GM18507 (cell line): Measurements from ENCODE around the gene MMP28.
A peak's percentile ranks its signal among the peaks of the same experiment; 100 is the strongest.

Experiments
- DNase-seq: peaks from one replicate; pipeline ENCODE4 v3.0.0; 2011; ENCODE audit warnings: low read depth; ENCODE audit not compliant: insufficient read length; ENCODE audit errors: extremely low spot score
- FAIRE-seq: peaks from 2 replicates; lab custom pipeline; 2011; peaks lifted over from hg19 to GRCh38; lab: Jason Lieb, UNC

The MMP28 gene

DNA sequence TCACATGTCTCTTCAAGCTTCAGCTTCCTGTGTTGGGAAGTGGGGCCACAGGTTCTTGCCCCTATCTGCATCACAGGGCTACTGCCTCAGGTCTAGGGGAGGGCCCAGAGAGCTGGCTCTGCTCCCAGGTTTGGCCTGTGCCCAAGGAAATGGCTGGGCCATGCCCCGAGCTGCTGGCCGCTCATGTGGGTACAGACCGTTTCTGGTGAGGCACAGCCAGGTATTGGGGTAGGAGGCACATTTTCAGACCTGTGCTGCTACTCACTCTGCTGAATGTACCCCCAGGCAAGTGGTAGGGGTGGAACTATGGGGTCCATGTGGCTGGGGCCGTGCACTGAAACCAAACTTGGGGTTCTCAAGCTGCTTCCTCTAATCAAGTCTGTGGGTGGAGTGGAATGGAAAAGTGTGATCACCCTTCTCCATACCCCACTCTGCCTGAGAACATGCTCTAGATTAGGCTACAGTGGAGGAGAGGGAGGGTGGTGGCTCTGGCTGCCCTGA lies 47.0 kb downstream of the MMP28 start:
- FAIRE-seq (no peak), DNase-seq (no peak)

DNA sequence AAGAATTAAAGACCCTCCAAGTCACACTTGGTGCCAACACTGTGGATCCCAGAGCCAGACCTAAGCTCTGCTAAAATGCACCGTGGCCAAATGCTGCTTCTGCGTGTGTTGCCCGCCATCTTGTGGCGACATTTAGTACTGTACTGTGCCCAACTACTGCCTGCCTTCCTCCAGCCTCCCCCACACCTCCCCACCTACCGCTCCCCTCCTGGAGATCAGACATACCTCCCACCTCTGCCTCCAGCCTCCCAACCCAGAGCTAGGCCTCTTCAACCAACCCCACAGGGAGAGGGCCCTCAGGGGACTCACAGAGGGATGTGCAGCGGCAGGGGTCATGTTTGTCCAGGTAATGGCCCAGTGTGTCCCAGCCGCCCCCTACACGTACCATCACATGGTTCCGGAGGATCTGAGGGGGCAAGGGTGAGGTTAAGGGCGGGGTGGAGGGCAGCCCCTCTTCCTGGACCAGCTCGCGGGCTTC lies 47.9 kb downstream of the MMP28 start:
- FAIRE-seq, result no peak

DNA sequence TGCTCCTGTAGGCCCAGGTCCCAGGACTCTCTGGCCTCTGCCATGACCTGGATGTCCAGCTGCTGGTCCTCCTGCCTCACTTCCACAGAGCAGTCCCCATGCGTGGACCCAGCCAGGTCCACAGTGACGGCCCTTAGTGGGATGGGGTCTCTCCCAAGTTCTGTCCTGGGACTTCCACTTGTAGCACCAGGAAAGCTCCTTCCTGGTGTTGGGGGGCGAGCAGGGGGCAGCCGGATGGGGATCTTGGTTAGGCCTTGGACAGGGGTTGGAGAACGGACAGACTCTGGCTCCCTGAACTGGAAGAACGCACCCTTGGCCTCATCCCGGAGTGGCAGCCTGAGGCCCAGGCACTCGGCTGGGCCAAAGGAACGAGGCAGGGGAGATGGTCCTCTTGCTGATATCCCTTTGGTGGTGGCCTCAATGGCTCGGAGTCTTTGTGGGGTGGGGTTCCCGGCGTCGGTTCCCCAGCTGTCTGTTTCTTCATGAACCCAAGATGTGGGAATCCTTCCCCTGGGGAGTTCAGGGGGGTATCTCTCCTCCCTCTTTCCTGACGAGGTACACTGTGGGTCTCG lies 49.6 kb downstream of the MMP28 start:
- no peak for DNase-seq

More for the DNA sequence above, 47.9 kb downstream of the MMP28 start:
- peak; percentile 65 for DNase-seq

DNA sequence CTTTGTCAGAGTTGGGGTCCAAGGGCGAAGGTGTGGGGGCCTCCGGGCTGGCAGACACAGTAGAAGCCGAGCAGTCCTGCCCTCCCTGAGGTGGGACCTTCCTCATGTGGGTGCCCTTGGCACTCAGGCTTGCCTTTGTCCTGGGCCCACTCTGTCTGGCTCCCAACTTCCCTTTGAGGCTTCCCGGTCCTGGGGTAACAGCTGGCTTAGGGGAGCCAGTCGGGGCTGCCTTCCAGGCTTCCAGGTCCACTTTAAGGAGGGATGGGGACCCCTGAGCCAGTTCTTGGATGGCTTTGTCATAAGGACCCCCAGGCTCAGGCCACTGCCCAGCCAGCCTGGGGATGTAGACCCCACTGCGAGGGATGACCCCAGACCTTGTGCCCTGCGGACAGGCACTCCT lies 50.2 kb downstream of the MMP28 start:
- FAIRE-seq (no peak), DNase-seq (no peak)

More for the DNA sequence above, 49.6 kb downstream of the MMP28 start:
- FAIRE-seq, result no peak

DNA sequence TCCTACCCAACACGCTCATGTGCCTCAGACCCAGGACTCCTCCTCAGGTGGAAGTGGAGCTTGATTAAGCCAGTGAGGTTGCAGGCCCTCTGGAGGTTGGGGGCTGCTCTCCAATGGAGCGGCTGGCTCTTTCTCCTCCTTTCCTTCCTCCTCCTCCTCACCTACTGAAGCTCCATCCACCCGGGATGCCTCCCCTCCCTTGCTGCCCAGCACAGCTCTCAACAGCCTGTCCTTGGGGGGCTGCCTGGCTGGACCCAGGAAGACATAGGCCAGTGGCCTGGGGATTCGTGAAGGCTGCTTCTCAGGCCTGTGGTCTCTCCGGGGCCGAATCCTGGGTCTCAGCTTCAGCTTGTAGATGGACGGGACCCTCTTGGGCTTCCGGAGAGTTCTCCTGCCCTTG lies 50.6 kb downstream of the MMP28 start:
- FAIRE-seq, result no peak

DNA sequence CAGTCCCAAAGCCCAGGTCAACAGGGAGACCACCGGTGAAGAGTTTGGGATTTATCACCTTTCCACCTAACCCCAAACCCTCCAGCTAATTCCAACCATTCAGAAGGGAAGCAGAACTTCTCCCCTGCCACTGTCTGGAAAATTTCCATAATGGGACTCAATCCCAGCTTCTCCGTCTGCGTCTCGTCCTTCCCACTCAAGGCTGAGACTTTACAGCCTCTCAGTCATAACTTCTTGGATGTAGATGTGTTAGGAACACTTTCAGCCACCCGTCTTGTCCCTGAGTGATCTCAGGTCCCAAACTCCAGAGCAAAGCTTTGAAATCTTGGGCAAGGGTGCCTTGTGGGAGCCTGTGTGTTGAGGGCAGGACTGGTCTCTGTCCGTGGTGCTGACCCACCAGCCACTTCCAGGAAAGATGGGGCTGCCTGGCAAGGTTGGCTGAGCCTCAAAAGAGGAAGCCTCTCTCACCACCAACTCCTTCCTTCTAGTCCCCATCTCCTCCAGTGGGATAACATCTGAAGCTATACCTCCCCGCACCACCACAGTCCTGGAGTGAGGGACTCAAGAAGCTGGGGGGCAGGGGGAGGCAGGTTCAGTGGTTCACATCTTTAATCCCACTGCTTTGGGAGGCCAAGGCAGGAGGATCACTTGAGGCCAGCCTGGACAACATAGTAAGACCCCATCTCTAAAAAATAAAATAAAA lies 51.7 kb downstream of the MMP28 start:
- FAIRE-seq (no peak), DNase-seq (no peak)

More for the DNA sequence above, 50.6 kb downstream of the MMP28 start:
- DNase-seq, result no peak

DNA sequence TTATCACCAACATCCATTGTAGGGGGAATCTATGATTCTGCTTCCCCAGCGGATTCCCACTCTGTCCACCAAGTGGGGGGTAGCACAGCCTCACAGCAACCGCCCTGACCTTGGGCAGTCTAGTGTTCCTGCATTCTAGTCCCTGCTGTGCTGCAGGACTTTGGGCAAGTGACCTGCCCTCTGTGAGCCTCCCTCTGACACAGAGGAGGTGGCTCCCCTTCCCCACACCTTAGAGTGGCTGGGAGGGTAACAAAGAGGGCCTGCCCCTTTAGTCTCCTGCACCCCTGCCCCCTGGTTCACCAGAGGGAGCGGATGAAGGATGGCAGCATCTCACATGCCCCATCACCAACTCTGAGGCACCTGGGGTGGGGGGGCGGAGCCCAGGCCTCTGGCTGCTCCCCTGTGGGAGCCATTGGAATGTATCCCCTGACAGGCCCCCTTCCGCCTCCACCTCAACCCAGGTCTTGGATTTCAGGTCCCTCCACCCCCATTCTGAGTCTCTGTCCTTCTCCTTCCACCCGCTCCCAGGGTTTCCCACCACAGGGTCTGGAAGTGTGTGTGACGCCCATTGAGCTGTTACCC lies 52.5 kb downstream of the MMP28 start:
- FAIRE-seq, result no peak

DNA sequence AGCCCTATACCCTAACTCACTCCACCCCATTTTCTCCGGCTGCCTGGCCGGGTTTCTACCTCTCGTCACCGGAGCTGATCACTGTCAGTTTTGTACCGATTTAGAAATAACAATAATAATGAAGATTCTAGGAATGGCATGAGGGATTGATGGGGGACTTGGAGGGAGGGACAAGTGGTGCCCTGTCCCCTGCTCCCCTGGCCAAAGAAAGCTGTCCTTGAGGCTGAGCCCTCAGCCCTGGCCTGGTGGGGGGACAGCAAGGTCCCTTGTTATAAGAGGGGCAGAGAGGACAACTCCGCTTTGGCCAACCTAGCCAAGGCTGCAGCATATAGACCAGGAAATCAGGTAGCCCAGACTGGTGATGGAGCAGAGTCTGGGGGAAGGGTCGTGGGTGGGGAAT lies 52.9 kb downstream of the MMP28 start:
- DNase-seq (no peak), FAIRE-seq (no peak)

More for the DNA sequence above, 52.5 kb downstream of the MMP28 start:
- no peak for DNase-seq

DNA sequence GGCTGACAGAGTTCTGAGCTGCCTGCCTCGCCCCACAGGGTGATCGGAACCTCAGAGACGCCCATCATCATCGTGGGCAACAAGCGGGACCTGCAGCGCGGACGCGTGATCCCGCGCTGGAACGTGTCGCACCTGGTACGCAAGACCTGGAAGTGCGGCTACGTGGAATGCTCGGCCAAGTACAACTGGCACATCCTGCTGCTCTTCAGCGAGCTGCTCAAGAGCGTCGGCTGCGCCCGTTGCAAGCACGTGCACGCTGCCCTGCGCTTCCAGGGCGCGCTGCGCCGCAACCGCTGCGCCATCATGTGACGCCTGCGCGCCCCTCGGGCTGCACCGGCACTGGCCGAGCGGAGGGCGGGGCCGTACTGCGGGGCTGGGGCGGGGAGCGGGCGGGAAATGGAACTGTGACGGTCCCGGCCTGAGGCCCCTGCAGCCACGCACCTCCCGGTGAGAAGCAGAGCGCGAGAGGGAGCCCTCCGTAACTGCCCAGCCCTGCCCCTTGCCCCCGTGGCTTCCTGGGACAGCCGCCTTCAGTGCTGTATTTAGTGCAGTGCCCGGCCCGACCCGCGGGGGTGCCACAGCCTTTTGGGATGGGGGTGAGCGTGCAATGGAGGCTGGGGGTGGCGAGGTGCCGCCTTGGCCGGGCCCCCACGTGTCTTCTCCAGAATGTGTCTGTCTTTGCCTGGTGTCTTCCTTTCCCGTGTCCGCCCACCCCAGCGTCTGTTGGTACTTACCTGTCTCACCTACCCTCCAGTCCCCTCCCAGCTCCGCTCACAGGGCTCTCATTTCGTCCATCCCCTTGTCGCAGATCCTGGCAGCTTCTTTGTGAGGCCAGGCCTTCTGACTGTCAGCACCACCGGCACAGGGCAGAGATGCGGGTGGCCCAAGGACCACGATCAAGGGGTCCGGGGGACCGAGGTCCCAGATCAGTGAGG lies 54.2 kb downstream of the MMP28 start:
- FAIRE-seq, result no peak
- DNase-seq, result no peak

DNA sequence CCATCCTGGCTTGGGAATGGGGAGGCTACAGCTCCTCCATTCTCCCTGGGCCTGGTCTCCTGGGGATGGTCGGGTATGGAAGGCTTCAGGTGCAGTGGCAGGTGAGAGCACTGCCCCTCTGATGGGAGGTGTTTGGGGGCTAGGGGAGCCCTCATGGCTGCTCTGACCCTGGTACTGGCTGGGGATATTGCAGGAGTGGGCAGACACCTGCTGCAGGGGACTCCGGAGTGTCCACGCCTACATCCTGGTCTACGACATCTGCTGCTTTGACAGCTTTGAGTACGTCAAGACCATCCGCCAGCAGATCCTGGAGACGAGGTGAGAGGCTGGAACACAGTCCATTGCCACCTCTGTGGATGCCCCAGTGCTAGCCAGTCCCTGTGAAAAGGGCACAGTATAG lies 55.2 kb downstream of the MMP28 start:
- FAIRE-seq (no peak), DNase-seq (no peak)

DNA sequence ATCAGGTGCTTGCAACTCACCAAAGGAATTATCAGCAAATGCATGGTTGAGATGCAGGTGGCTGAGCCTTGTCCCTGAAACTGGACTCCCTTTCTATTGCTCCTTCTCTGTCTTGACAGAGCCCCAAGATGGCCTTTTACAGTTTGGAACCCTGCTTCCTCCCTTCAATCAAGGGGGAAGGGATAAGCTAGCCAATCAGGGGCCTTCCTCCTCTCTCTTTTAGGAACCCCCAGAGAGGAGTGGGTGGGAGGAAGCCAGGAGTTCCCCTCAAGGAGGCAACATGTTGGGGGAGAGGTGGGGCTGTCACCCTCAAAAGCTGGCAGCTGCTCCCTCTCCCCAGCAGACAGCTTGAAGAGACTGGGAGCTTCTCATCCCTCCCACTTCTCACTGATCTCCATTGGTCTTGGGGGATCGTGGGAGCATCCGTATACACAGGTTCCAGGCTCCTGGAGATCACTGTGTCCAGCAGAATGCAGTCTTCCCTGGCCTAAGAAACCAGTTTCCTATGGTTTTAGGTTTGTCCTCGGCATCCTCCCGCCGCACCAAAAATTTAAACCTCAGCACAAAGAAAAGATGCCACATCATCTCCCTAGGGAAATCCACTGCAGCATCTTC lies 56.8 kb downstream of the MMP28 start:
- no peak for FAIRE-seq
- DNase-seq, result no peak

DNA sequence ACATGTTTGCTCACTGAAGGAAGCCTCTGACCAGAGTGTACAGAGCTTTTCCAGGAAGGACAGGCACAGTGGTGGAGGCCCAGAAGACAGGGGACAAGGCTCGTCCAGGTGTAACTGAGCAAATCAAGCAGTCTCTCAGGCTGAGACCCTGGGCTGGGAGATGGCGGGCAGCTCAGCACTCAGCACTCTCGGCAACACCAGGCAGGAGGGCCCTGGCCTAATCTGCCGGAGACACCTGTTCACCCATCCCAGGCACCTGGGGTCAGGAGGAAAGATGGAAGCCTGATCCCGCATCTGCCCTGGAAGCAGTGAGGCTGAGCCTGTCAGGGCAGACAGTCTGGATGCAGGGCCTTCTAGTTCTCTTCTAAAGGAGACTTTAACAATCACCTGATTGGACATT lies 59.2 kb downstream of the MMP28 start:
- no peak for FAIRE-seq
- no peak for DNase-seq

DNA sequence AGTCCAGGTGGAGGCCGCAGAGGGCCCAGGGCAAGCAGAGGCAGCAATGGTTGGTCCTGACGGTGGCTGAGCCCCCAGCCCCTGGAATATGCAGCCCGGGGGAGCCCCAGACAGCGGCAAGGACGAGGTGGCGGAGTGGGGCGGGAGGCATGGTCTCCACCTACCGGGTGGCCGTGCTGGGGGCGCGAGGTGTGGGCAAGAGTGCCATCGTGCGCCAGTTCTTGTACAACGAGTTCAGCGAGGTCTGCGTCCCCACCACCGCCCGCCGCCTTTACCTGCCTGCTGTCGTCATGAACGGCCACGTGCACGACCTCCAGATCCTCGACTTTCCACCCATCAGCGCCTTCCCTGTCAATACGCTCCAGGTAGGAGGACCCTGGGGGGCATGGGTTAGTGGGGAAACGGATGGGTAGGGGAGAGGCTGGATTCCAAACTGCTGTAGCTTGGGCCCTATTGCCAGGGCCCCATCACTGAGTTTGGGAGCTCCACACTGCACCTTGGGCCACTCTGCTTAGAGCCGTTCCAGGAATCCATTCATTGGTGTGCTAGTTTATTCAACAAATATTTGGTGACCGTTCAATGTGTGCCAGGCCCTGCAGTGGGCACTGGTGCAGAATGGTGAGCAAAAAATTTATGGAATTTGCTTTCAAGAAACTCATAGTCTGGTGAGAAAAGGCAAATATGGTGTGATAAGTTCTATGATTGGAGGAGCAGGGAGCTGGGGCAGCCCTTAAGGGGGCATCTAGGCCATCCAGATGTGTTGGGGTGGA lies 60.2 kb downstream of the MMP28 start:
- DNase-seq (no peak), FAIRE-seq (no peak)

DNA sequence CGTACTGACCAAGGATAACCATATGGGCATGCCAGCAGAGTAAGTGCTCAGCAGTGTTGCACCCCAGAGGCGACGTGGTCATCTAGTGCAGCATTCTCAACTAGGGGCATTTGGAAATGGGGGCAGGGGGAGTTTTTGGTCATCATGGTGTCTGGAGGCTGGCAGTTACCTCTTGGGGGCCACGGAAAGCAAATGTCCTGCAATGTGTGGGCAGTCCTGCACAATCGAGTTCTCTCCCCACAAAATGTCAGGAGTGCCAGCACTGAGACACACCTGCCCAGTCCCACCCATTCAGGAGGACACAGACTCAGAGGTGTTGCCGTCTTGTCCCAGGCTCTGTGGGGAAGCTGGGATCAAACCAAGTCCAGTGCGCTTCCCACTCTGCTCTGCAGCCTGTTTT lies 61.0 kb downstream of the MMP28 start:
- no peak for FAIRE-seq
- DNase-seq, result no peak

DNA sequence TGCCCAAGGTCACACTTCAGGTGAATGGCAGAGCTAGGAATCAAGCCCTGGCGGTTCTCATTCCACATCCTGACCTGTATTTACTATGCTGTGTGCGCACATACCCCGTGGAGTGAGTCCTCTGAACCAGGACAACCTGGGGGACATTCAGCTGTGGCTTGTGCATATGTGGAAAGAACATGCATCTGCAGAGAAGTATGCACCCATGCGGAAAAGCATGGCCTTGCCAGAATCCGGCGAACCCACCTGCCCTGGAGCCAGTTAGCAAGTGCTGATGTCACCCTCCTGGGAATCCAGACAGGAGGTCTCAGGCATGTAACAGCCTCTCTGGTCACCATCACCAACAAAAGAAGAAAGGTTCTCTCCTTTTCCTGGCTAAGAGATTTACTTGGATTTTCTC lies 62.1 kb downstream of the MMP28 start:
- FAIRE-seq (no peak), DNase-seq (no peak)

DNA sequence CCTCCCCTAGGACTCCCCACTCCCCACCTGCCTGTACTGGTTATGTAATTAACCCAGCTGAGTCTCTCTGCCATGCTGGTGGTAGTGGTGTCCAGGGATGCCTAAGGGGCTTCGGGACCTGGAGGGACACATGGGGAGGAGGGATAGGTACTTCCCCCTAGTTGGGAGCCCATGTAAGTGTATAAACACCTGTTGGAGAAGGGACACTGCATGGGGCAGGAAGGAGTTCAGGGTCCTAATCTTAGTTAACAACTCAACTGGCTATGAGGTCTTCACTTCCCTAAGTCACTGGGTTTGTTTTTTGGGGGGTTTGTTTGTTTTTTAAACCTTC lies 62.7 kb downstream of the MMP28 start:
- DNase-seq (no peak), FAIRE-seq (no peak)

DNA sequence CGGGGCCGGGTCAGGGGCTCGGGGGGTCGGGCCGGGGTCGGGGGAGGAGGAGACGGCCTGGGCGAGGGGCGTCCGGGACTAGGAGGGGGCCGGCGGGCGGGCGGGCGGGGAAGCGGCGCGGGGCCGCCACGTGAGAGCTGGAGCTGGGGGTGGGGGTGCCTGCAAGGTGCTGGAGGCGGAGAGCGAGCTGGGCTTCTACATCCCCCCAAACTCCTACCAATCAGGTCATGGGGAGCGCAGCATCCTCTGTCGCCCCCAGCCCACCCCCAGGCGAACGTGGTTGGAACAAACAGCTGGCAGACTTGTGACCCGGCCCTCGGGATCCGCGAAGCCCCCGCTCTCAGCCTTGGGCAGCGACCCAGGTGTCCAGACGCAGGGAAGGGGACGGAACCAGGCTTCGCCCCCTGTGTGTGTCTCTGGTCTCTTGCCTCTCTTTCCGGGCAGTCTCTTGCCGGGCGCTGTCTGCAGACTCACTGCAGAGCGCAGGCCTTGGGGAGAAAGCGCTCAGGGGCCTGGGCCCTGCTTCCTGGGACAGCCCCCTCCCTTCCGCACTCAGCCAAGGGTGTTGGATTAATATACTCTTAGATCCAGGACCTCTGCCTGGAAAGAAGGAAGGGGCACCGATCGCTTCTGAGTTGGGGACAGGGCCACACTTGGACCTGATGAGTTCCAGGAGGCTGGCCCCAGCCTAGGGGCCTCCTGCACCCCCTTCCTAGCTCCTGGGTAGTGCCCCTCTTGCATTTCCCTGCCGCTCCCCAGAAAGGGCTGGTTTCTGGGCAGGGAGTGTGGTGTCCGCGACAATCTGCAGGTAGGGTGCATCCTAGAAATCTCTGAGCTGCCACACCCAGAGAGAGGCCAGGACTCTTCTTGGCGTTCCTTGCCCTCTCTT lies 63.3 kb downstream of the MMP28 start:
- DNase-seq (no peak), FAIRE-seq (no peak)
